GM23338 (cell line): ENCODE results near the gene RNF31. TPM values are rescaled to one million over a fixed set of nuclear protein-coding genes. Genes with fewer than 3 reads are reported as not detected.
A peak's percentile ranks its signal among the peaks of the same experiment; 100 is the strongest.

Experiments used
- ATAC-seq: fragments of 200-7000 bp; cut with Tn5 transposase; 3 replicates; pipeline ENCODE4 v1.9.1; 2020
- DNase-seq: peaks from one replicate; pipeline ENCODE4 v3.0.0-alpha.2; 2015; ENCODE audit warnings: low spot score
- H2AFZ ChIP-seq: fragments of 200-600 bp; sonication (generic); 2 replicates; pipeline ENCODE4 v1.8.0; 2016; ENCODE audit warnings: antibody characterized with exemption, mild to moderate bottlenecking, moderate library complexity
- H3F3A ChIP-seq: fragments of 200-600 bp; sonication (generic); replicated peaks from 2 replicates; pipeline ENCODE4 v1.8.0; 2017; ENCODE audit warnings: antibody characterized with exemption, mixed run types, low read depth
- H3K27ac ChIP-seq: fragments of 200-600 bp; sonication (generic); 2 replicates; pipeline ENCODE4 v1.6.1; 2016; ENCODE audit warnings: low read depth
- H3K27me3 ChIP-seq: fragments of 200-600 bp; sonication (generic); 2 replicates; pipeline ENCODE4 v1.8.0; 2016; ENCODE audit warnings: mild to moderate bottlenecking, mixed run types, moderate library complexity; ENCODE audit not compliant: insufficient read depth
- H3K36me3 ChIP-seq: fragments of 200-600 bp; sonication (generic); 2 replicates; pipeline ENCODE4 v1.8.0; 2016; ENCODE audit warnings: mild to moderate bottlenecking; ENCODE audit not compliant: insufficient read depth
- H3K4me1 ChIP-seq: fragments of 200-600 bp; sonication (generic); 2 replicates; pipeline ENCODE4 v1.8.0; 2016; ENCODE audit warnings: mild to moderate bottlenecking, moderate library complexity; ENCODE audit not compliant: insufficient read depth
- H3K4me2 ChIP-seq: fragments of 200-600 bp; sonication (generic); 2 replicates; pipeline ENCODE4 v1.7.1; 2017; ENCODE audit warnings: mixed run types
- H3K4me3 ChIP-seq: fragments of 200-600 bp; sonication (generic); 2 replicates; pipeline ENCODE4 v1.6.1; 2016; ENCODE audit warnings: mixed run types
- H3K79me2 ChIP-seq: fragments of 200-600 bp; sonication (generic); replicated peaks from 2 replicates; pipeline ENCODE4 v1.8.0; 2017; ENCODE audit warnings: mild to moderate bottlenecking; ENCODE audit not compliant: insufficient read depth
- H3K9me2 ChIP-seq: fragments of 200-600 bp; sonication (generic); 2 replicates; pipeline ENCODE4 v1.8.0; 2017; ENCODE audit not compliant: insufficient read depth
- H4K20me1 ChIP-seq: fragments of 200-600 bp; sonication (generic); replicated peaks from 2 replicates; pipeline ENCODE4 v1.8.0; 2017; ENCODE audit warnings: mild to moderate bottlenecking; ENCODE audit not compliant: insufficient read depth
- H3K27ac Mint-ChIP-seq: 2 replicates; pipeline ENCODE4 v1.8.0; 2020; ENCODE audit warnings: inconsistent platforms, mild to moderate bottlenecking, moderate library complexity, mixed read lengths
- H3K27me3 Mint-ChIP-seq: 3 replicates; pipeline ENCODE4 v1.8.0; 2022; ENCODE audit warnings: low read depth, mild to moderate bottlenecking, moderate library complexity, mixed read lengths, inconsistent platforms; ENCODE audit not compliant: insufficient read depth, poor library complexity
- H3K36me3 Mint-ChIP-seq: 3 replicates; pipeline ENCODE4 v1.8.0; 2021; ENCODE audit warnings: low read depth, mild to moderate bottlenecking, inconsistent platforms, moderate library complexity, mixed read lengths
- H3K4me1 Mint-ChIP-seq: 3 replicates; pipeline ENCODE4 v1.8.0; 2020; ENCODE audit warnings: mild to moderate bottlenecking, inconsistent platforms, mixed read lengths
- H3K4me3 Mint-ChIP-seq: 3 replicates; pipeline ENCODE4 v1.8.0; 2021; ENCODE audit warnings: moderate library complexity, mild to moderate bottlenecking, inconsistent platforms, mixed read lengths
- H3K9me3 Mint-ChIP-seq: 3 replicates; pipeline ENCODE4 v1.8.0; 2020; ENCODE audit warnings: moderate library complexity, mild to moderate bottlenecking, inconsistent platforms, mixed read lengths
- JUNB ChIP-seq: IDR thresholded peaks from one replicate; pipeline ENCODE4 v1.6.1; 2016; ENCODE audit warnings: antibody characterized with exemption; ENCODE audit not compliant: unreplicated experiment
- NANOG ChIP-seq: IDR thresholded peaks from 2 replicates; pipeline ENCODE4 v1.6.1; 2016; ENCODE audit warnings: antibody characterized with exemption, borderline replicate concordance
- polyA plus RNA-seq: library from polyadenylated mRNA; unstranded; fragments of >200 nt; fragmentation: Nextera tagmentation; extraction: Ambion mirVana; gene quantifications from 2 replicates; pipeline ENCODE4 v1.2.1, GENCODE V29; 2016
- total RNA-seq: library from RNA; depleted of rRNA; stranded (reverse); fragments of >200 nt; shearing (Covaris generic); gene quantifications from 2 replicates; pipeline ENCODE4 v1.2.3, GENCODE V29; 2014
- TF ChIP-seq, protein P1 (sequence below): fragments of 250-450 bp; sonication (Bioruptor Pico); IDR thresholded peaks from 2 replicates; pipeline ENCODE4 v1.5.0; 2020; ENCODE audit warnings: mild to moderate bottlenecking, moderate library complexity
- TF ChIP-seq, protein P2 (sequence below): IDR thresholded peaks from 2 replicates; pipeline ENCODE4 v1.6.1; 2016; ENCODE audit warnings: antibody characterized with exemption
- TF ChIP-seq, protein P3 (sequence below), 2 experiments: fragments of 200-600 bp in 1 of 2; sonication (generic) in 1 of 2; conservative IDR thresholded peaks; 2 replicates each; pipeline versions ENCODE4 v1.5.1 to v1.6.1; 2016 to 2017; ENCODE audit warnings: antibody characterized with exemption in 2 of 2, low read depth in 2 of 2, mild to moderate bottlenecking in 2 of 2, moderate library complexity in 1 of 2

RNF31 gene
- total and polyA plus RNA-seq, 2 experiments from 2014 or later = 54.8 to 87.4 TPM

GRCh38 chr14:24113379-24113800, 33.9 kb upstream of the RNF31 start (continued):
- TF ChIP-seq, protein P1, sequence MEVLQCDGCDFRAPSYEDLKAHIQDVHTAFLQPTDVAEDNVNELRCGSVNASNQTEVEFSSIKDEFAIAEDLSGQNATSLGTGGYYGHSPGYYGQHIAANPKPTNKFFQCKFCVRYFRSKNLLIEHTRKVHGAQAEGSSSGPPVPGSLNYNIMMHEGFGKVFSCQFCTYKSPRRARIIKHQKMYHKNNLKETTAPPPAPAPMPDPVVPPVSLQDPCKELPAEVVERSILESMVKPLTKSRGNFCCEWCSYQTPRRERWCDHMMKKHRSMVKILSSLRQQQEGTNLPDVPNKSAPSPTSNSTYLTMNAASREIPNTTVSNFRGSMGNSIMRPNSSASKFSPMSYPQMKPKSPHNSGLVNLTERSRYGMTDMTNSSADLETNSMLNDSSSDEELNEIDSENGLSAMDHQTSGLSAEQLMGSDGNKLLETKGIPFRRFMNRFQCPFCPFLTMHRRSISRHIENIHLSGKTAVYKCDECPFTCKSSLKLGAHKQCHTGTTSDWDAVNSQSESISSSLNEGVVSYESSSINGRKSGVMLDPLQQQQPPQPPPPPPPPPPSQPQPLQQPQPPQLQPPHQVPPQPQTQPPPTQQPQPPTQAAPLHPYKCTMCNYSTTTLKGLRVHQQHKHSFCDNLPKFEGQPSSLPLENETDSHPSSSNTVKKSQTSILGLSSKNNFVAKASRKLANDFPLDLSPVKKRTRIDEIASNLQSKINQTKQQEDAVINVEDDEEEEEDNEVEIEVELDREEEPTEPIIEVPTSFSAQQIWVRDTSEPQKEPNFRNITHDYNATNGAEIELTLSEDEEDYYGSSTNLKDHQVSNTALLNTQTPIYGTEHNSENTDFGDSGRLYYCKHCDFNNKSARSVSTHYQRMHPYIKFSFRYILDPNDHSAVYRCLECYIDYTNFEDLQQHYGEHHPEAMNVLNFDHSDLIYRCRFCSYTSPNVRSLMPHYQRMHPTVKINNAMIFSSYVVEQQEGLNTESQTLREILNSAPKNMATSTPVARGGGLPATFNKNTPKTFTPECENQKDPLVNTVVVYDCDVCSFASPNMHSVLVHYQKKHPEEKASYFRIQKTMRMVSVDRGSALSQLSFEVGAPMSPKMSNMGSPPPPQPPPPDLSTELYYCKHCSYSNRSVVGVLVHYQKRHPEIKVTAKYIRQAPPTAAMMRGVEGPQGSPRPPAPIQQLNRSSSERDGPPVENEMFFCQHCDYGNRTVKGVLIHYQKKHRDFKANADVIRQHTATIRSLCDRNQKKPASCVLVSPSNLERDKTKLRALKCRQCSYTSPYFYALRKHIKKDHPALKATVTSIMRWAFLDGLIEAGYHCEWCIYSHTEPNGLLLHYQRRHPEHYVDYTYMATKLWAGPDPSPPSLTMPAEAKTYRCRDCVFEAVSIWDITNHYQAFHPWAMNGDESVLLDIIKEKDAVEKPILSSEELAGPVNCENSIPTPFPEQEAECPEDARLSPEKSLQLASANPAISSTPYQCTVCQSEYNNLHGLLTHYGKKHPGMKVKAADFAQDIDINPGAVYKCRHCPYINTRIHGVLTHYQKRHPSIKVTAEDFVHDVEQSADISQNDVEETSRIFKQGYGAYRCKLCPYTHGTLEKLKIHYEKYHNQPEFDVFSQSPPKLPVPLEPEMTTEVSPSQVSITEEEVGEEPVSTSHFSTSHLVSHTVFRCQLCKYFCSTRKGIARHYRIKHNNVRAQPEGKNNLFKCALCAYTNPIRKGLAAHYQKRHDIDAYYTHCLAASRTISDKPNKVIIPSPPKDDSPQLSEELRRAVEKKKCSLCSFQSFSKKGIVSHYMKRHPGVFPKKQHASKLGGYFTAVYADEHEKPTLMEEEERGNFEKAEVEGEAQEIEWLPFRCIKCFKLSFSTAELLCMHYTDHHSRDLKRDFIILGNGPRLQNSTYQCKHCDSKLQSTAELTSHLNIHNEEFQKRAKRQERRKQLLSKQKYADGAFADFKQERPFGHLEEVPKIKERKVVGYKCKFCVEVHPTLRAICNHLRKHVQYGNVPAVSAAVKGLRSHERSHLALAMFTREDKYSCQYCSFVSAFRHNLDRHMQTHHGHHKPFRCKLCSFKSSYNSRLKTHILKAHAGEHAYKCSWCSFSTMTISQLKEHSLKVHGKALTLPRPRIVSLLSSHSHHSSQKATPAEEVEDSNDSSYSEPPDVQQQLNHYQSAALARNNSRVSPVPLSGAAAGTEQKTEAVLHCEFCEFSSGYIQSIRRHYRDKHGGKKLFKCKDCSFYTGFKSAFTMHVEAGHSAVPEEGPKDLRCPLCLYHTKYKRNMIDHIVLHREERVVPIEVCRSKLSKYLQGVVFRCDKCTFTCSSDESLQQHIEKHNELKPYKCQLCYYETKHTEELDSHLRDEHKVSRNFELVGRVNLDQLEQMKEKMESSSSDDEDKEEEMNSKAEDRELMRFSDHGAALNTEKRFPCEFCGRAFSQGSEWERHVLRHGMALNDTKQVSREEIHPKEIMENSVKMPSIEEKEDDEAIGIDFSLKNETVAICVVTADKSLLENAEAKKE (CRISPR knock-in tag) = no peak
- TF ChIP-seq, protein P2, sequence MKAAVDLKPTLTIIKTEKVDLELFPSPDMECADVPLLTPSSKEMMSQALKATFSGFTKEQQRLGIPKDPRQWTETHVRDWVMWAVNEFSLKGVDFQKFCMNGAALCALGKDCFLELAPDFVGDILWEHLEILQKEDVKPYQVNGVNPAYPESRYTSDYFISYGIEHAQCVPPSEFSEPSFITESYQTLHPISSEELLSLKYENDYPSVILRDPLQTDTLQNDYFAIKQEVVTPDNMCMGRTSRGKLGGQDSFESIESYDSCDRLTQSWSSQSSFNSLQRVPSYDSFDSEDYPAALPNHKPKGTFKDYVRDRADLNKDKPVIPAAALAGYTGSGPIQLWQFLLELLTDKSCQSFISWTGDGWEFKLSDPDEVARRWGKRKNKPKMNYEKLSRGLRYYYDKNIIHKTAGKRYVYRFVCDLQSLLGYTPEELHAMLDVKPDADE = no peak
- TF ChIP-seq JUNB = no peak
- TF ChIP-seq, protein P3, sequence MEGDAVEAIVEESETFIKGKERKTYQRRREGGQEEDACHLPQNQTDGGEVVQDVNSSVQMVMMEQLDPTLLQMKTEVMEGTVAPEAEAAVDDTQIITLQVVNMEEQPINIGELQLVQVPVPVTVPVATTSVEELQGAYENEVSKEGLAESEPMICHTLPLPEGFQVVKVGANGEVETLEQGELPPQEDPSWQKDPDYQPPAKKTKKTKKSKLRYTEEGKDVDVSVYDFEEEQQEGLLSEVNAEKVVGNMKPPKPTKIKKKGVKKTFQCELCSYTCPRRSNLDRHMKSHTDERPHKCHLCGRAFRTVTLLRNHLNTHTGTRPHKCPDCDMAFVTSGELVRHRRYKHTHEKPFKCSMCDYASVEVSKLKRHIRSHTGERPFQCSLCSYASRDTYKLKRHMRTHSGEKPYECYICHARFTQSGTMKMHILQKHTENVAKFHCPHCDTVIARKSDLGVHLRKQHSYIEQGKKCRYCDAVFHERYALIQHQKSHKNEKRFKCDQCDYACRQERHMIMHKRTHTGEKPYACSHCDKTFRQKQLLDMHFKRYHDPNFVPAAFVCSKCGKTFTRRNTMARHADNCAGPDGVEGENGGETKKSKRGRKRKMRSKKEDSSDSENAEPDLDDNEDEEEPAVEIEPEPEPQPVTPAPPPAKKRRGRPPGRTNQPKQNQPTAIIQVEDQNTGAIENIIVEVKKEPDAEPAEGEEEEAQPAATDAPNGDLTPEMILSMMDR (conservative IDR thresholded peaks at IDR 0.05; ENCODE audit: low read depth in 2 of 2) = no peak

GRCh38 chr14:24113801-24114531, 33.3 kb upstream of the RNF31 start:
- ATAC-seq (peak; percentile 61), DNase-seq (peak; percentile 95)
- H3K4me1 ChIP-seq = peaks cover 6% of the 10 kb centered on the region
- Mint-ChIP-seq H3K9me3 (peaks cover 3% of the 10 kb centered on the region; the same call in 1 of the 3 replicates), H3K4me3 (peak overlapping the region; percentile 93), H3K27me3 (peaks cover 23% of the 10 kb centered on the region), H3K27ac (peak overlapping the region; percentile 99), H3K4me1 (peaks cover 16% of the 10 kb centered on the region), H3K36me3 (peaks cover 20% of the 10 kb centered on the region)
- peak overlapping the region; percentile 95 for H2AFZ ChIP-seq
- H3K27ac ChIP-seq = peak overlapping the region; percentile 94
- peak overlapping the region; percentile 77 for H3K4me3 ChIP-seq
- H4K20me1 ChIP-seq = no peaks in the 10 kb centered on the region; the same call in none of the 2 replicates
- H3F3A ChIP-seq = peaks cover 6% of the 10 kb centered on the region; the same call in 1 of the 2 replicates
- H3K27me3 ChIP-seq = no peaks in the 10 kb centered on the region
- H3K36me3 ChIP-seq = peaks cover 7% of the 10 kb centered on the region; the same call in 1 of the 2 replicates
- H3K9me2 ChIP-seq = no peaks in the 10 kb centered on the region
- H3K4me2 ChIP-seq = peak overlapping the region; percentile 96
- peaks cover 11% of the 10 kb centered on the region for H3K79me2 ChIP-seq
- no peak for TF ChIP-seq NANOG
